GM20000 (cell line): ENCODE measurements around the gene SRBD1.

ENCODE experiments used
- DNase-seq: peaks from one replicate; pipeline ENCODE4 v3.0.0; 2012; ENCODE audit warnings: low spot score
- TF ChIP-seq, protein P1 (sequence below): IDR thresholded peaks from 2 replicates; pipeline ENCODE4 v1.5.1; 2012; ENCODE audit warnings: mild to moderate bottlenecking, control low read depth; ENCODE audit errors: extremely low read depth, missing control alignments

The SRBD1 gene

DNA sequence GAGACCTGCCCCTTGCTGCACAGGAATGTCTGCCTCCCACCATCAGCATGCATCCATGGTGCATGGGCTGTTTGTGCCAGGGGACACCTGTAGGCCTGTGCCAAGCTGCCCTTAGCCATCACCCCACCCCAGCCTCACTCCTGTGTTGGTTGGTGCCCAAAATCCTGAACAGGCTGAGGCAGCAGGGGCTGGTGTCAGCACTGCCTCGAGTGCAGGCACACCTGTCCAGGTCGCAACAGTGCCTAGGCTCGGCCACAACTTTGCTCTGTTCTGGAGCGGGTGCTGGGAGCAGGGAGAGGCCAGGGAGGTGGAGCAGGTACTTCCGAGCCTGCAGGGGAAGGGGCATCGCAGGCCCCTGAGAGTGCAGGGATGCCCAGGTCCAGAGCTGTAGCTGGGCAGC is 69.1 kb downstream of the SRBD1 start:
- TF ChIP-seq, protein P1, sequence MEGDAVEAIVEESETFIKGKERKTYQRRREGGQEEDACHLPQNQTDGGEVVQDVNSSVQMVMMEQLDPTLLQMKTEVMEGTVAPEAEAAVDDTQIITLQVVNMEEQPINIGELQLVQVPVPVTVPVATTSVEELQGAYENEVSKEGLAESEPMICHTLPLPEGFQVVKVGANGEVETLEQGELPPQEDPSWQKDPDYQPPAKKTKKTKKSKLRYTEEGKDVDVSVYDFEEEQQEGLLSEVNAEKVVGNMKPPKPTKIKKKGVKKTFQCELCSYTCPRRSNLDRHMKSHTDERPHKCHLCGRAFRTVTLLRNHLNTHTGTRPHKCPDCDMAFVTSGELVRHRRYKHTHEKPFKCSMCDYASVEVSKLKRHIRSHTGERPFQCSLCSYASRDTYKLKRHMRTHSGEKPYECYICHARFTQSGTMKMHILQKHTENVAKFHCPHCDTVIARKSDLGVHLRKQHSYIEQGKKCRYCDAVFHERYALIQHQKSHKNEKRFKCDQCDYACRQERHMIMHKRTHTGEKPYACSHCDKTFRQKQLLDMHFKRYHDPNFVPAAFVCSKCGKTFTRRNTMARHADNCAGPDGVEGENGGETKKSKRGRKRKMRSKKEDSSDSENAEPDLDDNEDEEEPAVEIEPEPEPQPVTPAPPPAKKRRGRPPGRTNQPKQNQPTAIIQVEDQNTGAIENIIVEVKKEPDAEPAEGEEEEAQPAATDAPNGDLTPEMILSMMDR: no peak
- no peak for DNase-seq

- TF ChIP-seq, protein P1: no peak
- DNase-seq: no peak
Observed at GRCh38 chr2:45541450-45541849, 69.6 kb downstream of the SRBD1 start.

GRCh38 chr2:45540942-45541341 is 70.1 kb downstream of the SRBD1 start:
- TF ChIP-seq, protein P1: no peak
- DNase-seq: no peak

GRCh38 chr2:45533771-45534170 is 77.3 kb downstream of the SRBD1 start:
- no peak for DNase-seq
- TF ChIP-seq, protein P1: no peak

- TF ChIP-seq, protein P1: no peak
- DNase-seq: no peak
Observed at GRCh38 chr2:45532181-45532580, 78.9 kb downstream of the SRBD1 start.

DNA sequence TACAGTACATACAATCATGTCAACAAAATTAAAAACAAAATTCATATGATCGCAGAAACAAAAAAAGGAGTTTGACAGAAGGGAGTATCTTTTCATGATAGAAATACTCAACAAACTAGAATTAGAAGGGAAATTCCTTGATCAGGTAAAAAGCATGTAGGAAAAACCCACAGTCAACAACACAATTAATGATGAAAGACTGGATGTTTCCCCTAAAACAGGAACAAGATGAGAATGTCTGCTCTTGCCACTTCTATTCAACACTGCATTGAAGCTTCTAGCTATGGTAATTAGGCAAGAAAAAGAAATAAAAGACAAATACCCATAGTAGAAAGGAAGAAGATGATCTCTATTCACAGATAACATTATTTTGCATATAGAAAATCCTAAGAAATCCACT is 87.1 kb downstream of the SRBD1 start:
- TF ChIP-seq, protein P1: no peak
- DNase-seq: no peak

DNA sequence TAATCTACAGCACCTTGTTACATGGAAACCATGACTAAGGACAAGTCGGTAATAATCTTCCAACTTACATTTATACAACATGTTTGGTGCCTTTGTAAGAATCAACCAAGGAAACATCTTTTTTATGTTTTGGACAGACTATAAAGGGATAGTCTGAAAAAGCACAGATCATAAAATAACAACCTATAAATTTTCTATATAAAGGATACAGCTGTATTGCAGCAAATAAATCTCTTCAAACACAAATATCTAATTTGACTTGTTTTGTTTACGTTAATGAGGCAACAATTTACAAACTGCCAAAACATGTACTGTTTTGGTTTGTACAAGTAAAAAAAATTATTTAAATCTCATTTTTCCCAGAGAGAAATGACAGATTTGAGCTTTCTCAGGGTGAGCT is 92.5 kb downstream of the SRBD1 start:
- no peak for DNase-seq
- TF ChIP-seq, protein P1: no peak
